Erythroblast (primary cell): ENCODE data around the gene SLC24A3.

Experiments used
- DNase-seq, 2 experiments: peaks; one replicate each; lab custom pipeline; 2025; lab: John Stamatoyannopoulos, UW
- GATA1 ChIP-seq: IDR thresholded peaks from 2 replicates; pipeline ENCODE4 v1.6.1; 2011; ENCODE audit warnings: low read depth, mild to moderate bottlenecking, control low read depth, low read length, moderate library complexity
- POLR2A ChIP-seq: IDR thresholded peaks from 2 replicates; pipeline ENCODE4 v1.6.1; 2011; ENCODE audit warnings: mild to moderate bottlenecking, low read length

Gene SLC24A3

DNA sequence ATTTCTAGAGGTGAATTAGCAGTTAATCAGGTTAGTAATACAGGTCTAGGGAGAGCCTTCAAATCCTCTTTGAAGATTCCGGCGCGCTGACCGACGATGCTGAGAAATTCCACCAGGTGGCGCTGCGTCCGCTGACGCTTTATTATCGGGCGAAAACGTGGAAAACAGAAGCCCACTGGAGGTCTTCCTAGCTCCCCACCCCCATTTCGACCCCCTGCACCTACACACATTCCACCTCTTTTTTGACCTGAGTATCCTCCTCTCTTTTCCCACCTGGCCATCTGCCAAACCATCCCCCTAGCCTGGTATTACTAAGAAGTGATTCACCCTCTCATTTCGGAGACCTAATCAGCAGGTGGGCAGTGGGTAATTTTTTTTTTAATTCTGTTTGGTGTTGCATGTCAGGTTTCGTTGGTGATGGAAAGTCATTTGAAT, 480.3 kb downstream of the SLC24A3 start:
- no peak for TF ChIP-seq POLR2A
- no peak for TF ChIP-seq GATA1
- peak; percentile 24 to 62 for DNase-seq

GRCh38 chr20:19693508-19693907, 481.1 kb downstream of the SLC24A3 start:
- no peak for DNase-seq
- TF ChIP-seq GATA1 (no peak), POLR2A (no peak)

- no peak for DNase-seq
- TF ChIP-seq GATA1 = no peak
- no peak for TF ChIP-seq POLR2A
Measured at GRCh38 chr20:19695081-19695480, 482.6 kb downstream of the SLC24A3 start.

DNA sequence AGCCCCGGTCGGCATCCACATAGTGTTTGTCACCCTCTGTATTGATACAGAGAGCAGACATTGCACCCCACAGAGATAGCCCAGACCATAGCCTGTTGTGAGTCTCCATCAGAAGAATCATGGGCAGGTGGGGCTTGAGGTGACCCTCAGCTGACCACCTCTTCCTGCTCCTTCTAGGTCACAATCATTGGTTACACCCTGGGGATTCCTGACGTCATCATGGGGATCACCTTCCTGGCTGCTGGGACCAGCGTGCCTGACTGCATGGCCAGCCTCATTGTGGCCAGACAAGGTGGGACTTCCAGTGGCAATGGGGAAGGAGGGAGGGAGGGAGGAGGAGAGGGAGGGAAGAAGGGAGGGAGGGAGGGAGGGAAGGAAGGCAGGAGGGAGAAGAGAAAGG, 484.2 kb downstream of the SLC24A3 start:
- no peak for DNase-seq
- TF ChIP-seq POLR2A (no peak), GATA1 (no peak)

GRCh38 chr20:19697415-19697814, 485.0 kb downstream of the SLC24A3 start:
- DNase-seq = no peak
- no peak for TF ChIP-seq POLR2A
- no peak for TF ChIP-seq GATA1

- TF ChIP-seq GATA1 (no peak), POLR2A (no peak)
- DNase-seq = no peak
Measured at GRCh38 chr20:19699180-19699971, 486.9 kb downstream of the SLC24A3 start.

DNA sequence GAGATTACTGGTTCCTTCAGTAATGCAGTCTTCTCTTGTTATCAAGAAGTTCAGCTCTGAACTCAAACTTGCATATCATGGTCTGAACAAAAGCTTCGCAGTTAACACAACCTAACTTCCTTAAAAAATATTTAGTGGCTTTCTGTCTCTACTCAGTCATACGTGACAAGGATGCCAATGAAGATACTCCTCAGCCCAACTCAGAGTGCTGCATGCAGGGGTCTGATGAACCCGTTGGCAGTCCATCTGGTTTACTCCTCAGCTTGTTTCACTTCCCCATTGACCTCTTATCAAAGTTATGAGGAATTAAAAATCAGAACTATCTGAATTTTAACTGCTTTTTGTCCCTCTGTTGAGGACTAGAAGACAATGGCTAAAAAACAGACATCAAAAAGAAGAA, 489.0 kb downstream of the SLC24A3 start:
- TF ChIP-seq POLR2A = no peak
- TF ChIP-seq GATA1 = no peak
- no peak for DNase-seq

DNA sequence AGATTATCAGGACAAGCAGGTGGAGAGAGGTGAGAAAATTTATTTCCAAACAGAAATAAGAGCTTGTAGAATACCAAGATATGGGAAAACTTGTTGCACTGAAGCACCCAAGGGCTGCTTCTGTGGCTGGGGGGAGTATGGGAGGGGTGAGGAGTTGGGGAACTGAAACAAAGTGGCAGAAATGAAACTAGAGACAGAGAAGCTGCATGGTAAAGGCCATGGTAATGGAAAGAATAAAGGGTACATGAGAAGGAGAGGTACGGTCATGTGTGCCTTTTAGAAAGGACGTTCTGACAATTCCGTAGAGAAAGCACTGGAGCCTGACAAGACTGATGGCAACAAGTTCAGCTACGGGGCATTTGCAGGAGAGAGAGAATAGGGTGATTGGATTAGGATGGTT, 494.0 kb downstream of the SLC24A3 start:
- DNase-seq = no peak
- TF ChIP-seq POLR2A (no peak), GATA1 (no peak)

DNA sequence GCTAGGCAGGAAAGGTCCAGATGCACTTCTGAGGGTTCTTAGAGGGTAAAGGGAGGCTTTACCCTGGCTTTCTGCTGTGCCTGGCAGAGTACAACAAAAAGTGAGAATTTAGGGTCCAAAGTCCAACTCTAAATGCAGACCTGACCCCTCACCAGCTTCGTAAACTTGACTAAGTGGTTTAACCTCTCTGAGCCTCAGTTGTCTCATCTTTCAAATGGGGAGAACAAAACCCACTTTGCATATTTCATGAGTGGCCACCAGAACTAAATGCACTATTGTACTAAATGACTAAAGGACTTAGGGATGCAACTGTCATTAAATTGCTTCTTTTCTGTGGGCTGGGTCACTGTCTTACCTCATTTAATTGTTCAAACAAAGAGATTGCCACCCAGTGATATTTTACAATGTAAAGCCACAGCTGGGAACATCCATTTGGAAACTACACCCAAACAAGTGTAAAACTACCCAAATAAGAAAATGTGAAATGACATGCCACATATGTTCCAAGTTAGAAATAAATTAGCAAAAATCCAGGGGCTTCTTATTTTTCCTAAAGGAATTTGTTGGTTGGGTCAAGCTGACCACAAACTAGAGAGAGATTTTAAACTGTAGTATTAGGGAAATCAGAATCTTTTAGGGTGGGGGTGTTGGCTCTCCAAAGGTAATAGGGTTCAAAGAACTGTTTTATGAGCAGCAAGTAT, 497.3 kb downstream of the SLC24A3 start:
- TF ChIP-seq GATA1 (no peak), POLR2A (no peak)
- no peak for DNase-seq

DNA sequence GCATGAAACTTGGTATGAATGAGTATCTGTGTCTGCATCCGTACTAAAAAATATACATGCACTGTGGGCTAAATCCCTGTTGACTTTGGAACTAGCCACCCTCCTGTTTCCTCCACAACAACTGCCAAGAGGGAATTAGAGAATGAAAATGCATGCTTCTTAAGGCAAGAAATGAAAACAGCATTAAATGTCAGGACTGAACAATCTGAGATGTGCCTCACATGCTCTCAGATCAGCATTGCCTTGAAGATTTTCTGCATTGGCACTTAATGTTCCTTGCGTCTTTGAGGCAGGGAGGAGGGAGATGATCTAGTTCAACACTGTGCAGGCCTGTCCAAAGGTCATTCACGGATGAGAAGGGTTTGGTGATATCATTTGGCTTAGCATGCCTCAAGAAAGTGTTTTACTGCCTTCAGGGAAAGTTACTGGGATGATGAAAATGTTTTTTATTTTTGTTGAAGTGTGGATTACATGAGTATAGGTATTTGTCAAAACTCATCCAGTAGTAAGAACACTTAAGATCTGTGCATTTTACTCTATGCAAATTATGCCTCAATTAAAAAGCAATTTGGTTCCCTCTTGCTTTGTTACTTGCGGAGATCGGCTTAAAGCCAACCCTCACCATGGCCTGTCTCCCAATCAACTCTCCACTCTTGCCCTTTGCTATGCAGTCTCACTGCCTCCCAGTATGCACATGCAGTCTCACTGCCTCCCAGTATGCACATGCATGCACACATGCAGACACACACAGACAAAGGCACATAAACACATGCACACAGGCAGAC, 498.1 kb downstream of the SLC24A3 start:
- no peak for DNase-seq

DNA sequence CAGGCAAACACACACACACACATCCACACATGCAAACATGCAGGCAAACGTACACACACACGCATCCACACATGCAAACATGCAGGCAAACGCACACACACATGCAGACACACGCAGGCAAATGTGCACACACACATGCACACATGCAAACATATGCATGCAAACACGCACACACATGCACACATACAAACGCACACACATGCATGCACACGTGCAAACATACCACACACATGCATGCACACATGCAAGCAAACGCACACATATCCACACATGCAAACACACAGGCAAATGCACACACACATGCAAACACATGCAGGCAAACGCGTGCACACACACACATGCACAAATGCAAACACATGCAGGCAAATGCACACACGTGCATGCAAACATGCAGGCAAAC, 498.7 kb downstream of the SLC24A3 start:
- DNase-seq = peak in 1 of 2 experiments; percentile 4
- TF ChIP-seq GATA1 (no peak), POLR2A (no peak)

More for the DNA sequence above, 498.1 kb downstream of the SLC24A3 start:
- TF ChIP-seq GATA1 = no peak
- TF ChIP-seq POLR2A = no peak

GRCh38 chr20:19712721-19713260, 500.3 kb downstream of the SLC24A3 start:
- no peak for TF ChIP-seq GATA1
- no peak for TF ChIP-seq POLR2A
- no peak for DNase-seq

DNA sequence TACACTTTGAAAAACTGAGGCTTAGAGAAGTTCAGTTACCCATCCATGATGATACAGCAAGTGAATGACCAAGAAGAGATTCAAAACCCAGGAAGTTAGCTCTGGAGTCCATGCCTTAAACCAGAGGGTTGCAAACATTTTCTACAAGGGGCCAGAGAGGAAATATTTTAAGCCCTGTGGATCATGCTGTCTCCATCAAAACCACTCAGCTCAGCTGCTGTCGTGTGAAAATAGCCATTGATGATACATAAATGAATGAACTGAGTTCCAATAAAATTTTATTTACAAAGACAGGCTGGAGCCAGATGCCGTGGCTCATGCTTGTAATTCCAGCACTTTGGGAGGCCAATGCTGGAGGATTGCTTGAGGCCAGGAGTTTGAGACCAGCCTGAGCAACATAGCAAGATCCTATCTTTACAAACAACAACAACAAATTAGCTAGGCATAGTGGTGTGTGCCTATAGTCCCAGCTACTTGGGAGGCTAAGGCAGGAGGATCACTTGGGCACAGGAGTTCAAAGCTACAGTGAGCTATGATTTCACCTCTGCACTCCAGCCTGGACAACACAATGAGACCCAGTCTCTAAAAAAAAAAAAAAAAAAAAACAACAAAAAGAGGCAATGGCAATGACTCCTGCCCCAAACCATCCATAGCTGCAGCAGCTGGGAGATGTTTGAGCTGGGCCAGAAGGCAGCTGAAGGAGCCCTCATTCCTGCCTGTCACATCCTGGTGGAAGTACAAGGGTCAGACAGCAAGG, 501.6 kb downstream of the SLC24A3 start:
- no peak for DNase-seq
- TF ChIP-seq POLR2A (no peak), GATA1 (no peak)

DNA sequence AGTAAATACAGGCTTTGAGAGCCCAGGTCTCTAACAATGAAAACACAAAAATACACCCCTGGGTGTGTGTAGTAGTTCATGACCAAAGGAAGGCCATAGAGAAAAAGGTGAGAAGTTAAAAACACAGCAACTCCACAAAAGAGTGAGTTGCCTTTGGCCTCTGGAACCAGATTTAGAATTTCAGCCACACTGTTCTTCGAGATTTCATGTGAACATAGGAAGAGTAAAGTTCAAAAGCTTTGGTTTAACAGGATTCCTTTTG, 502.1 kb downstream of the SLC24A3 start:
- TF ChIP-seq POLR2A = no peak
- no peak for TF ChIP-seq GATA1
- no peak for DNase-seq

- no peak for DNase-seq
Measured at GRCh38 chr20:19715986-19716385, 503.5 kb downstream of the SLC24A3 start.

More at GRCh38 chr20:19715986-19716385, 503.5 kb downstream of the SLC24A3 start:
- TF ChIP-seq GATA1 (no peak), POLR2A (no peak)
